Activated T-cell treated with anti-CD3 and anti-CD28 coated beads, Interleukin-2, amount 50 U/mL, for 48 hours (primary cell): ENCODE results near the gene TTC33.
"Not testable (repeated sequence)": the region's sequence is repeated elsewhere in the genome, so short reads cannot be mapped to it uniquely, and the experiment has no call there.

ENCODE experiments used
- DNase-seq, 2 experiments: peaks; one replicate each; pipeline ENCODE4 v3.0.0-alpha.2; 2020

The TTC33 gene

DNA sequence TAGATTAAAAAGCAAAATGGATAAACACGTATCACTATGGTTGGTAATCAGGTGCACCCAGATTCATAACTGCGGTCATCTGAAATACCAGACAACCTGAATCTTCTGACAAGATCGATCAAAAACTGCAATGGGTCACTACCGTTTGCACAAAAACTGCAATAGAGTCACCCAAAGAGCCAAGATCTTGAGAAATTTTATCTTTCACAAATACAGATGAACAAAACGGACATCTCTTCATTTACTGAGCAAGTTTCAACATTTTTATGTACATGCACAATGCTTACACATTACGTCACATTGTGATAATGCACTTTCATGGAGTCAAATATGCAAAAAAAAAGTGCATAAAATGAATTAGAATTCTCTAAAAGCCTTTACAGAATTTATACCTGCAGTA is 23.8 kb upstream of the TTC33 start:
- no peak for DNase-seq

GRCh38 chr5:40778133-40778532 is 22.4 kb upstream of the TTC33 start:
- no peak for DNase-seq

- no peak for DNase-seq
These were observed 20.9 kb upstream of the TTC33 start for GRCh38 chr5:40776658-40776977.

DNA sequence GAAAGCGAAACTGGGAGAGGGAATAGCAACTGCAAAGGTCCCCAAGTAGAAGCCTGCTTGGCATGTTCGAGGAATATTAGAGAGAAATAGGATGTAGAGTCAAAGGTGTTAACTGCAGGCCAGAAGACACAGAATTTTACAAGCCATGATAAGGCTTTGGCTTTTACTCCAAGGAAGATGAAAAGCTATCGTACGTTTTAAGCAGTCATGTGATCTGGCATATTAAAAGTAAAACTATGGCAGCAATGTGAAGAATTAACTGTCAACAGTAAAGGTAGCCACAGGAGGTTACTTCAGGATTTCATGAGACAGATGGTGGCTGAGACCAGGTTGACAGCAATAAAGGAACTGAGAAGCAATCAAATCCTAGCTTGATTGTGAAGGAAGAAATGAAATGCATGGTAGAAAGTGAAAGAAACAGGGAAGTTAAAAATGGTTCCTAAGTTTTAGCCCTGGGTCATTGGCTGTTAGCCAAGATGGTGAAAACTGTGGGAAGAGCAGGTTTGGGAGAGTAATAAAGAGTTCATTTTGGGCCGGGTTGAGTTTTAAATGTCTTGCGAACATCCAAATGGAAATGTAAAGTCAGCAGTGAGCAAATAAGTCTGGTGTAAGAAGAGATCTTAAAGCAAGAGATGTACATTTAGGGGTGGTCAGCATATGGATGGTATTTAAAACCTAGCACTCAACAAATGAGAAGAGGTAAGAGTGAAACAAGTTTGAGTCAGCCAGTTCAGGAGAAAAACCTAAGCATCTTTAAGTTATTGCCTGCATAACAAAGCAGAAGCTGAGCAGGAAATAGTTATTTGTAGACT is 20.3 kb upstream of the TTC33 start:
- DNase-seq = no peak

- DNase-seq = no peak
These were observed 19.5 kb upstream of the TTC33 start for GRCh38 chr5:40775085-40775845.

GRCh38 chr5:40774623-40775022 is 18.9 kb upstream of the TTC33 start:
- no peak for DNase-seq

- no peak for DNase-seq
These were observed 15.0 kb upstream of the TTC33 start for GRCh38 chr5:40770764-40771163.

DNA sequence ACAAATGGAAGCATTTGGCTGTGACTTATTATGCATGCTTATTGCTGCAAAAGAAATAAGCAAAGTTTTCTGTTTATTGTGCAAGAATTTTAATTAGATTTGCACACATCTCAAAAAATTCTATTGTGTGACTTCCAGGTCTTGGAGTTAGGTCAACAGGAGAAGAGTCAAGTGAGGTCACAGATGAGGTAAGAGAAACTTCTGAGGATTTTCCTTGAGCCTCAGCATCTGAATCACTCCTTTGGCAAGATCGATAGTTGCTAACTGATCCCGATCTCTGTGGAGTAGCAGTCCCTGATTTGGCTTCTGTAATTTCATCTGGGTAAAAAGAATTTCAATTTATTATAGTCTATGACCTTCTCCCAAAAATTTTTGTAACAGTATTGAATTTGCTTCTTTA is 6.9 kb upstream of the TTC33 start:
- DNase-seq = no peak

GRCh38 chr5:40757400-40757799 is 1.6 kb upstream of the TTC33 start:
- no peak for DNase-seq

DNA sequence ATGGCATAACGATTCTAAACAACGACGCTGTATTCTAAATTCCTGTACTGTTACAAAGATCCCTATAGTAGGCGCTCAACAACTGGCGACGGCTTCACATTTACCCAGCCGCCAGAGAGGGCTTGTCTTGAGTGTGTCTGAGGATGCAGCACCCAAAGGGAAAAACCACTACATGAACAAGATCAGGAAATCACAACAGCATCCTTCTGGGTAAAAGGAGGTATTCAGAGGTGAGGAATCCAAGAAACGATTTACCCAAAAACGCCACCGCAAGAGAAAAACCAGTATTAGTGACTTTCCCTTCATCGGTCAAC is 711 bp downstream of the TTC33 start:
- peak; percentile 65 to 72 for DNase-seq

DNA sequence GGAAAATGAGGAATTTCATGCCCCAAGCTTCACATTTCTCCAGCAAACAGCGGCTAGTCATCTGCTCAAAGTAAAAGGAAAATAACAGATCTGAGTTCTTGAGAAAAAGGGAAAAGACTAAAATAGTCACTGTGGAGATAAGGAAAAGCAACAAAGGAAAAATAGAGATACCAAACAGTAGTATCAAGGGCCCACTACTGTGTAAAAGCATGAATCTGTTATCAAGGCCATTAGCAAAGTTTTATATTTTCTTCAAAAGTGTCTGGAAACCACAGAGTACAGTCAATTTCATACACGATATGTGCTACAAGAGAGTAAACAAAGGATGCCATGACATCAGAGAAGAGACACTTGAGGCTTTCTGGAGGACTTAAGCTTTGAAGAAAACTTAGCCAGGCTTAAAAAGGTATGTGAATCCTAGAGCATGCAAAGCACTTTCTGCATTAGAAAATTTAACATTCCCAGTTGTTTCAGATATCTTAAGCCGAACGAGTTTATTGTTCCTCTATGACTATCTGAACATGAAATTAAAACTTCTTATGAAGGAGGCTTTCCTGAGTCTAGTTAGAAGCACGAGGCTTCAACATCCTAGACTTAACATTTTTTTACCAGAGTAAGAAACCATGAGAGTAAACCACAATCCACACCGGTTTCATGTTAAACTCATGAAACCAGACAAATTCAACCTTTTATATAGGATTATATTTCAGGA is 1.2 kb downstream of the TTC33 start:
- DNase-seq = no peak

DNA sequence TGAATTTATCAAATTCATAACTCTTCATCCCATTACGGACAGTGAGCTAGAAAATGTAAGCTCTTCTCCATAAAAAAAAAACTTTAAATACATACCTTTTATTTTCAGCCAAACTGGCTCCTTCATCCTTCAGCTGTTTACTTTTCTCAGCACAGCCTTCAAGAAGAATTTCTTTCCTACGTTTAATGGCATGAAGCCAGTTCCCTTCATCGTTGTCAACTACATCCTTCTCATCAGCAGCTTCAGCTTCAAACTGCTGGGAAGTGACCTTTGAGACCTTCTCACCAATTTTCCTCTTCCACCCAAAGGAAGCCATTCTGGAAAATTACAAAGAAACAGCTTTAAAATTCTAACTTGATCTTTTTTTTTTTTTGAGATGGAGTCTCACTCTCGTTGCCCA is 9.1 kb downstream of the TTC33 start:
- no peak for DNase-seq

- DNase-seq = no peak
These were observed 12.0 kb downstream of the TTC33 start for GRCh38 chr5:40743771-40744170.

- no peak for DNase-seq
These were observed 17.3 kb downstream of the TTC33 start for GRCh38 chr5:40738502-40738901.

DNA sequence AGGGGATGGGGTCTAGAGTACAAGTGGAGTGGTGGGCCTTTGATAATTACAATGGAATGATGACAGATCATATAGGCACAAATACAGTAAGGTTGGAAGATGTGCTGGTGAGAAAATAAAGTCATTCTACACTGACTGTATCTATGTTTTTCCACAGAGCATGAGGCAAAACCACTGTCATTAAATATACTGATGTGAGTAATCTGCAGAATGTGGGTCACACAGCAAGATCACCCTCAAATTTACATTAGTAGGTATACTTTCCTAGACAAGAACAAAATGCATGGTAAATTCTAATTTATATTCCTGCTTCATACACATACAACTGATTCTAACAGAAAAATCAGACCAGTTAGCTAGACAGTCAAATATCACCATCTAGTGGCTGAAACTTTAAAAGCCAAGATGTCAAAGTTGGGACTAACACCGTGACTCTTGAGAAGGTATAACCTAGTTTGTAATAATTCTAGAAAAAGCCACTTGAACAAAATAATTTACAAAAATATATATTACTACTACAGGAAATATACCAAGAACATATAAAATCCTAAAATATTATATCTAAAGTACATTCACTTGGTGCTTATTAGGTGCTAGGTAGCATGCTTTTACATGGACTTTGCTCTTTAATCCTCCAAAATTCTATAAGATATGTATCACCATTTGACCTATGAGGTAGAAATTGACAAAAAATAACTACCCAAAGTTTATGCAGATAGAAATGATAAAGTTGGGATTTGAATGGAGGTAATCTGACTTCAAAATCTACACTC is 19.5 kb downstream of the TTC33 start:
- no peak for DNase-seq

DNA sequence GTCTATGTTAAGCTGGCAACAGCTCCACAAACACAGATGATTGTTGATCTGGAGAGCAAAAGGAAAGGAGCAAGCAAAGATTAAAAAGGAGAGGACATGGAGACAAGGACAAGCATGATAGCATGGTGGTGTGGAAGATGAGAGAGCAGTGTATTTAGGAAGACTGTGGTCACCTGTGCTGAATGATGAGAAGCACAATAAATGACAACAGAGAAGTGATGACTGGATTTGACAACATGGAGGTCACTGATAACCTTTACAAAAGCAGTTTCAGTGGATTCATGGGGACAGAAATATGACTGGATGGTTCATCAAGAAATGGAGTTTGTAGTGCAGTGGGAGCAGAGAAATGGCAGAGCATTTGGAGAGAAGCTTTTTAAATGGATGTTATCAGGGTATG is 20.2 kb downstream of the TTC33 start:
- DNase-seq = no peak

- no peak for DNase-seq
These were observed 20.8 kb downstream of the TTC33 start for GRCh38 chr5:40734986-40735385.

- no peak for DNase-seq
These were observed 21.7 kb downstream of the TTC33 start for GRCh38 chr5:40733879-40734563.

DNA sequence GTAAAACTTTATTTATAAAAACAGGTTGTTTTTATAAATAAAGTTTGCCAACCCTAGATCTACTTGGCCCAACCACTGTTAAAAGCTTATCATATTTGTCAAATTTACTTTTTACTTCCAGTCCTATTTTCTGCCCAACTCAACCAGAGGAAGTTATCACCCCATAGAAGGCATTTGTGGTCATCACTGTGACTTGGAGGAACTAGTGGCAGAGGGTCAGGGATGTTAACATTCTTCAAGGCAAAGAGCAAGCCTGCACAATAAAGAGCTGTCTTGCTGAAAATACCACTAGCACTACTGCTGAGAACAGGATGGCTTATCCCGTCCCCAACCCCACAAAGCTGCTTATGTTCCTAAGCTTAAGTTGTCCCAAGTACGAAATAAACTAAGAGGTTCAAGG is 22.3 kb downstream of the TTC33 start:
- no peak for DNase-seq

GRCh38 chr5:40722497-40722911 is 33.3 kb downstream of the TTC33 start:
- not testable (repeated sequence) for DNase-seq

DNA sequence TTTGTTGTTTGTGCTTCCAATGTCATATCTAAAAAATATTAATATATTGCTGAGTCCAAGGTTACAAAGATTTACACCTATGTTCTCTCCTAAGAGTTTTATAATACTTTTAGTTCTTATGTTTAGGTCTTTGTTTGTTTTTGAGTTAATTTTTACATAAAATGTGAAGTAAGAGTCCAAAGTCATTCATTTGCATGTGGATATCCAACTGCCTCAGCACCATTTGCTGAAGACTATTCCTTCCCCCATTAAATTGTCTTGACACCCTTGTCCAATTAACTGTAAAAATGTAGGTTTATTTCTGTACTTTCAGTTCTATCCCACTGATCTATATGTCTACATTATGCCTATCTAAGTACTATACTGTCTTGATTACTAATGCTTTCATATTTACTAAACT is 35.7 kb downstream of the TTC33 start:
- DNase-seq = no peak

DNA sequence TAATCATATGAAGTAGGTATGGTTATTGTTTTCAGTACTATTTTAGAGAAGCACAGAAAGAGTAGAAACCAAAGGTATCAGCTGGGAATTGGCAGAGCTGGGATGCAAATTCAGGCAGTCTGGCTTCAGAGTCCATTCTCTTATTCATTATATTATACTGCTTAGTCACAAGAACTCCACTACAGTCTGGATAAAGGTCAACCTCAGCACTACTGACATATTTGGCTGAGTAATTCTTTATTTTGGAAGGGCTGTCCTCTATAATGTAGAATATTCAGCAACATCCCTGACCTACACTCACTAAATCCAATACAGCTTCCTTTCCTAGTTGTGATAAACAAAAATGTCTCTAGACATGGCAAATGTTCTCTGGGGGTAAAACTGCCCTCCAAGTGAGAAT is 38.5 kb downstream of the TTC33 start:
- DNase-seq = no peak

DNA sequence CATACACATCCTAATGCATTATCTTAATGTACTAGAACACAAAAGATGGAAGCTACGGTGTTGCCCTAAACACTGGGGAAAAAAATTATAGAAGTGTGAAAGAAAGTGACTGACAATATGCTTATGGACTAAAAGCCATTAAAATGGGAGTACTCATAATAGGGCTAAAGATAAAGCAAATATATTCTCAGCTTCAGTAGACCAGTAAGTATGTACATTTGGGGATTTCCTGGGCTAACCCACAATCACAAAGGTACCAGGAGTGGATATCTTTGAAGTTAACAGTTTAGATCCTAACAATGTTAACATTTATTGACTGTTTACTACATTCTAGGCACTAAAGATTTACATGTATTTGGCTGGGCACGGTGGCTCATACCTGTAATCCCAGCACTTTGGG is 39.2 kb downstream of the TTC33 start:
- DNase-seq = no peak
